Osteoblast (primary cell): ENCODE results near the gene DEPP1. TPM values are rescaled to one million over a fixed set of nuclear protein-coding genes. Genes with fewer than 3 reads are reported as not detected.

ENCODE experiments used
- DNase-seq: peaks from one replicate; pipeline ENCODE4 v3.0.0; 2011; ENCODE audit warnings: low spot score, mixed read lengths; ENCODE audit not compliant: insufficient read length; ENCODE audit errors: missing footprints
- H2AFZ ChIP-seq: 2 replicates; pipeline ENCODE4 v1.6.0; 2011; ENCODE audit warnings: mild to moderate bottlenecking, low read length
- H3K27ac ChIP-seq: 2 replicates; pipeline ENCODE4 v1.5.1; 2011; ENCODE audit warnings: mild to moderate bottlenecking, low read depth, low read length, moderate library complexity
- H3K27me3 ChIP-seq: 2 replicates; pipeline ENCODE4 v1.6.0; 2012; ENCODE audit warnings: mild to moderate bottlenecking, control low read depth, inconsistent platforms, low read length, moderate library complexity; ENCODE audit not compliant: insufficient read depth
- H3K36me3 ChIP-seq: 2 replicates; pipeline ENCODE4 v1.5.1; 2011; ENCODE audit warnings: mild to moderate bottlenecking, low read length, control low read depth, moderate library complexity; ENCODE audit not compliant: insufficient read depth
- H3K4me1 ChIP-seq: 2 replicates; pipeline ENCODE4 v1.5.1; 2011; ENCODE audit warnings: mild to moderate bottlenecking, low read length, control low read depth, moderate library complexity; ENCODE audit not compliant: insufficient read depth
- H3K4me2 ChIP-seq: 2 replicates; pipeline ENCODE4 v1.6.0; 2011; ENCODE audit warnings: mild to moderate bottlenecking, low read length; ENCODE audit not compliant: insufficient read depth
- H3K4me3 ChIP-seq: fragments of 200-600 bp; sonication (generic); 3 replicates; pipeline ENCODE4 v1.5.1; 2012; ENCODE audit warnings: mild to moderate bottlenecking, low read length, inconsistent platforms; ENCODE audit not compliant: insufficient read depth
- H3K79me2 ChIP-seq: 2 replicates; pipeline ENCODE4 v1.6.0; 2012; ENCODE audit warnings: mild to moderate bottlenecking, low read length, control low read depth, inconsistent platforms; ENCODE audit not compliant: insufficient read depth
- H3K9me3 ChIP-seq: 2 replicates; pipeline ENCODE4 v1.5.1; 2011; ENCODE audit warnings: low read depth, low read length, control low read depth
- H4K20me1 ChIP-seq: 2 replicates; pipeline ENCODE4 v1.6.0; 2012; ENCODE audit warnings: mild to moderate bottlenecking, low read length, control low read depth; ENCODE audit not compliant: insufficient read depth
- CTCF ChIP-seq: IDR thresholded peaks from 2 replicates; pipeline ENCODE4 v1.5.1; 2011; ENCODE audit warnings: mild to moderate bottlenecking, low read depth, low read length, moderate library complexity; ENCODE audit errors: extremely low read depth
- total RNA-seq: library from RNA; depleted of rRNA; stranded (reverse); fragments of >200 nt; gene quantifications from 2 replicates; pipeline ENCODE4 v1.2.3, GENCODE V29; 2012

Gene DEPP1
- total RNA-seq, 1 donor: 87.6 TPM

- Histone ChIP-seq H4K20me1 (no peaks in the 10 kb centered on the region), H3K27me3 (no peaks in the 10 kb centered on the region), H3K4me2 (no peak overlapping the region), H3K9me3 (no peaks in the 10 kb centered on the region), H3K27ac (no peak overlapping the region), H3K36me3 (peaks cover 7% of the 10 kb centered on the region), H3K79me2 (peaks cover 4% of the 10 kb centered on the region), H3K4me3 (no peak overlapping the region), H2AFZ (no peak overlapping the region), H3K4me1 (peaks cover 25% of the 10 kb centered on the region)
- peak; percentile 21 for DNase-seq
- no peak for TF ChIP-seq CTCF
These were observed 21.6 kb downstream of the DEPP1 start for GRCh38 chr10:44956717-44957706.

GRCh38 chr10:44956226-44956625 is 22.4 kb downstream of the DEPP1 start:
- H3K27me3 ChIP-seq: no peaks in the 10 kb centered on the region
- H3K36me3 ChIP-seq: peaks cover 7% of the 10 kb centered on the region
- peaks cover 4% of the 10 kb centered on the region for H3K79me2 ChIP-seq
- TF ChIP-seq CTCF: no peak
- no peaks in the 10 kb centered on the region for H4K20me1 ChIP-seq
- H3K4me2 ChIP-seq: no peak overlapping the region
- H3K9me3 ChIP-seq: no peaks in the 10 kb centered on the region
- no peak for DNase-seq
- no peak overlapping the region for H3K27ac ChIP-seq
- no peak overlapping the region for H2AFZ ChIP-seq
- H3K4me3 ChIP-seq: no peak overlapping the region
- peaks cover 25% of the 10 kb centered on the region for H3K4me1 ChIP-seq

- Histone ChIP-seq H3K27ac (no peak overlapping the region), H3K27me3 (no peaks in the 10 kb centered on the region), H3K9me3 (no peaks in the 10 kb centered on the region), H3K4me1 (peaks cover 23% of the 10 kb centered on the region), H4K20me1 (no peaks in the 10 kb centered on the region), H3K79me2 (peaks cover 4% of the 10 kb centered on the region), H3K4me3 (no peak overlapping the region), H3K36me3 (peaks cover 7% of the 10 kb centered on the region), H2AFZ (no peak overlapping the region), H3K4me2 (no peak overlapping the region)
- TF ChIP-seq CTCF: no peak
- peak; percentile 21 for DNase-seq
These were observed 23.1 kb downstream of the DEPP1 start for GRCh38 chr10:44955413-44956070.

GRCh38 chr10:44954962-44955361 is 23.6 kb downstream of the DEPP1 start:
- Histone ChIP-seq H3K4me3 (no peak overlapping the region), H2AFZ (no peak overlapping the region), H3K4me2 (no peak overlapping the region), H3K36me3 (peaks cover 7% of the 10 kb centered on the region), H3K4me1 (peaks cover 17% of the 10 kb centered on the region), H3K27ac (no peak overlapping the region), H4K20me1 (no peaks in the 10 kb centered on the region), H3K27me3 (no peaks in the 10 kb centered on the region), H3K9me3 (no peaks in the 10 kb centered on the region), H3K79me2 (peaks cover 4% of the 10 kb centered on the region)
- TF ChIP-seq CTCF: no peak
- no peak for DNase-seq
